WTC11 (cell line): ENCODE measurements around the gene IKBKE. TPM values are rescaled to one million over a fixed set of nuclear protein-coding genes. Genes with fewer than 3 reads are reported as not detected.

Source experiments
- ATAC-seq: fragments of 200-7000 bp; cut with Tn5 transposase; 2 replicates; pipeline ENCODE4 v1.10.0; 2021; ENCODE audit warnings: mild to moderate bottlenecking, moderate library complexity
- CTCF ChIA-PET: fragments of 300-600 bp; sonication (Branson Sonifier 250); formaldehyde crosslinking; loops from one replicate; lab custom pipeline; 2021; ENCODE audit warnings: antibody characterized with exemption; lab: Charles Lee
- POLR2A ChIA-PET: fragments of 350-600 bp; sonication (Branson Sonifier 250); formaldehyde crosslinking; loops from one replicate; lab custom pipeline; 2021; ENCODE audit warnings: antibody characterized with exemption; lab: Charles Lee
- DNase-seq: peaks from one replicate; pipeline ENCODE4 v3.0.0; 2021; ENCODE audit warnings: low spot score
- H3K27ac Mint-ChIP-seq: 2 replicates; pipeline ENCODE4 v1.8.0; 2021; ENCODE audit warnings: mixed read lengths
- H3K27me3 Mint-ChIP-seq: 2 replicates; pipeline ENCODE4 v1.8.0; 2021; ENCODE audit warnings: low read depth, mild to moderate bottlenecking, moderate library complexity, mixed read lengths
- H3K36me3 Mint-ChIP-seq: 2 replicates; pipeline ENCODE4 v1.8.0; 2021; ENCODE audit warnings: mixed read lengths
- H3K4me1 Mint-ChIP-seq: 2 replicates; pipeline ENCODE4 v1.8.0; 2022; ENCODE audit warnings: mixed read lengths
- H3K4me3 Mint-ChIP-seq: 2 replicates; pipeline ENCODE4 v1.8.0; 2021; ENCODE audit warnings: mild to moderate bottlenecking, moderate library complexity, mixed read lengths
- H3K9me3 Mint-ChIP-seq: 2 replicates; pipeline ENCODE4 v1.8.0; 2021; ENCODE audit warnings: mixed read lengths
- AFF4 ChIP-seq: sonication (generic); formaldehyde crosslinking; IDR thresholded peaks from 2 replicates; pipeline ENCODE4 v1.8.1; 2023; ENCODE audit warnings: mild to moderate bottlenecking, missing genetic modification reagents, borderline replicate concordance
- CREM ChIP-seq: sonication (generic); formaldehyde crosslinking; IDR thresholded peaks from 2 replicates; pipeline ENCODE4 v1.8.1; 2022; ENCODE audit warnings: mild to moderate bottlenecking, missing genetic modification reagents, moderate library complexity
- E2F1 ChIP-seq: sonication (generic); formaldehyde crosslinking; IDR thresholded peaks from 2 replicates; pipeline ENCODE4 v1.8.0; 2022; ENCODE audit warnings: mild to moderate bottlenecking, missing genetic modification reagents
- ESRRA ChIP-seq: sonication (generic); formaldehyde crosslinking; IDR thresholded peaks from 2 replicates; pipeline ENCODE4 v1.8.1; 2022; ENCODE audit warnings: mild to moderate bottlenecking, missing genetic modification reagents, borderline replicate concordance
- GTF2I ChIP-seq: fragments of 250-450 bp; sonication (Bioruptor Pico); conservative IDR thresholded peaks from 2 replicates; pipeline ENCODE4 v1.4.0; 2021; ENCODE audit warnings: mild to moderate bottlenecking
- MXD4 ChIP-seq: fragments of 250-450 bp; sonication (Bioruptor Pico); IDR thresholded peaks from 2 replicates; pipeline ENCODE4 v1.8.0; 2021; ENCODE audit warnings: mild to moderate bottlenecking, moderate library complexity, borderline replicate concordance
- PRDM15 ChIP-seq: sonication (generic); formaldehyde crosslinking; IDR thresholded peaks from 2 replicates; pipeline ENCODE4 v1.8.0; 2022; ENCODE audit warnings: missing genetic modification reagents
- PRRX2 ChIP-seq: fragments of 250-450 bp; sonication (Bioruptor Pico); IDR thresholded peaks from 2 replicates; pipeline ENCODE4 v1.8.0; 2021; ENCODE audit warnings: mild to moderate bottlenecking
- TCF7 ChIP-seq: sonication (generic); formaldehyde crosslinking; IDR thresholded peaks from 2 replicates; pipeline ENCODE4 v1.8.0; 2022; ENCODE audit warnings: mild to moderate bottlenecking, low read depth, missing genetic modification reagents, moderate library complexity
- TEAD1 ChIP-seq: sonication (generic); formaldehyde crosslinking; IDR thresholded peaks from 2 replicates; pipeline ENCODE4 v1.8.0; 2022; ENCODE audit warnings: mild to moderate bottlenecking, missing genetic modification reagents
- ZNF263 ChIP-seq: sonication (generic); formaldehyde crosslinking; IDR thresholded peaks from 2 replicates; pipeline ENCODE4 v1.8.1; 2022; ENCODE audit warnings: low read depth, mild to moderate bottlenecking, moderate library complexity, missing genetic modification reagents
- ZNF423 ChIP-seq: fragments of 250-450 bp; sonication (Bioruptor Pico); IDR thresholded peaks from 2 replicates; pipeline ENCODE4 v2.1.2; 2022; ENCODE audit warnings: mild to moderate bottlenecking, moderate library complexity
- ZNF425 ChIP-seq: fragments of 250-450 bp; sonication (Bioruptor Pico); conservative IDR thresholded peaks from 2 replicates; pipeline ENCODE4 v1.9.0; 2021; ENCODE audit warnings: mild to moderate bottlenecking
- ZNF532 ChIP-seq: fragments of 250-450 bp; sonication (Bioruptor Pico); IDR thresholded peaks from 2 replicates; pipeline ENCODE4 v1.9.0; 2021; ENCODE audit warnings: mild to moderate bottlenecking, borderline replicate concordance
- total RNA-seq: library from RNA; stranded (reverse); gene quantifications from 3 replicates; pipeline ENCODE4 v1.2.3, GENCODE V29; 2021

IKBKE gene
- total RNA-seq, 1 experiment from 2014 or later: 8.1 TPM

GRCh38 chr1:206445911-206446356 is 24.3 kb upstream of the IKBKE start (continued):
- no peak for TF ChIP-seq ZNF425 (CRISPR knock-in tag)
- TF ChIP-seq ZNF423: no peak
- TF ChIP-seq ZNF532: no peak
- no peak for TF ChIP-seq TEAD1
- no peak for TF ChIP-seq GTF2I (CRISPR knock-in tag)

GRCh38 chr1:206446688-206447421 is 23.4 kb upstream of the IKBKE start:
- H3K27me3 Mint-ChIP-seq: no peaks in the 10 kb centered on the region
- H3K4me1 Mint-ChIP-seq: no peaks in the 10 kb centered on the region
- ChIA-PET POLR2A (no interaction called here), CTCF (interaction anchor here (1.0 kb wide), 1 partner anchor 18 kb away, joined by 4 read pairs; no protein-coding TSS in a partner anchor)
- ATAC-seq (no peak), DNase-seq (no peak)
- TF ChIP-seq PRDM15 (CRISPR knock-in tag) (no peak), TCF7 (CRISPR knock-in tag) (no peak)
- no peak overlapping the region for H3K4me3 Mint-ChIP-seq
- no peaks in the 10 kb centered on the region for H3K9me3 Mint-ChIP-seq
- no peak overlapping the region for H3K27ac Mint-ChIP-seq
- H3K36me3 Mint-ChIP-seq: peaks cover 49% of the 10 kb centered on the region

- no peaks in the 10 kb centered on the region for H3K4me1 Mint-ChIP-seq
- ChIA-PET POLR2A (no interaction called here), CTCF (interaction anchor here (1.0 kb wide), 1 partner anchor 17 kb away, joined by 4 read pairs; no protein-coding TSS in a partner anchor)
- H3K9me3 Mint-ChIP-seq: no peaks in the 10 kb centered on the region
- H3K4me3 Mint-ChIP-seq: no peak overlapping the region
- no peaks in the 10 kb centered on the region for H3K27me3 Mint-ChIP-seq
- peaks cover 51% of the 10 kb centered on the region for H3K36me3 Mint-ChIP-seq
- no peak overlapping the region for H3K27ac Mint-ChIP-seq
- ATAC-seq (no peak), DNase-seq (no peak)
- TF ChIP-seq PRRX2 (CRISPR knock-in tag) (no peak), E2F1 (CRISPR knock-in tag) (no peak), AFF4 (CRISPR knock-in tag) (no peak), MXD4 (CRISPR knock-in tag) (no peak), ZNF425 (CRISPR knock-in tag) (no peak), CREM (CRISPR knock-in tag) (no peak), ZNF263 (CRISPR knock-in tag) (no peak), ESRRA (CRISPR knock-in tag) (no peak)
Observed at GRCh38 chr1:206447422-206447765, 22.9 kb upstream of the IKBKE start.
